ENCODE data around the gene LRRK2. TPM values are rescaled to one million over a fixed set of nuclear protein-coding genes. Genes with fewer than 3 reads are reported as not detected.

LRRK2 gene
- total and polyA plus RNA-seq, 2 of the 13 experiments (the other 11 are each of a cell fraction or from before 2014, with no cell fraction given), result not detected

DNA sequence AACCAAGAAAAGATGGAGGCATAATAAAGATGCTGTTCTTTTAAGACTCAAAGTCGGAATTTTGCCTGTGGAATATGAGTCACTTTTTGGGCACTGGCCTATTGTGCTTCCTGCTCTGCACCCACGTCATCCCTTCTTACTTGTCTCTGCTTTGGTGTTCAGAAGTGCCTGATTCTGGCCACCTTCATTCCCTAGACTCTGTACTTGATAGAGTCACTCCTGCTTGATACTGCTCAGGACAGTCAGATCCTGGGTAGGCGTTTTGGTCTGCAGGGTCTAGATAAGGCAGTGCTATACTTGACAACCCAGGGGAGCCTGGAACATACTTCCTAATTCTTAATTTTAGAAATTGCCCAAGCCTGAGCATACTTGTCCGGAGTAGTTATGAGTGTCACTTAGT is 1.9 kb downstream of the LRRK2 start:
- no peak overlapping the region for H3K27ac ChIP-seq (ENCODE audit: extremely low read length, insufficient read depth, low read length)
- BruUV-seq (replicated peaks), result no TSS peak
- H3K9me3 ChIP-seq (ENCODE audit: low read length), result no peaks in the 10 kb centered on the region

More for the DNA sequence above, 1.9 kb downstream of the LRRK2 start:
- TF ChIP-seq, protein P1, sequence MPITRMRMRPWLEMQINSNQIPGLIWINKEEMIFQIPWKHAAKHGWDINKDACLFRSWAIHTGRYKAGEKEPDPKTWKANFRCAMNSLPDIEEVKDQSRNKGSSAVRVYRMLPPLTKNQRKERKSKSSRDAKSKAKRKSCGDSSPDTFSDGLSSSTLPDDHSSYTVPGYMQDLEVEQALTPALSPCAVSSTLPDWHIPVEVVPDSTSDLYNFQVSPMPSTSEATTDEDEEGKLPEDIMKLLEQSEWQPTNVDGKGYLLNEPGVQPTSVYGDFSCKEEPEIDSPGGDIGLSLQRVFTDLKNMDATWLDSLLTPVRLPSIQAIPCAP (CRISPR knock-in tag; IDR thresholded peaks at IDR 0.05; ENCODE audit: low read depth), result no peak
- TF ChIP-seq TCF7L2 (IDR thresholded peaks at IDR 0.05; ENCODE audit: low read depth, low read length), result no peak
- TF ChIP-seq, protein P2, sequence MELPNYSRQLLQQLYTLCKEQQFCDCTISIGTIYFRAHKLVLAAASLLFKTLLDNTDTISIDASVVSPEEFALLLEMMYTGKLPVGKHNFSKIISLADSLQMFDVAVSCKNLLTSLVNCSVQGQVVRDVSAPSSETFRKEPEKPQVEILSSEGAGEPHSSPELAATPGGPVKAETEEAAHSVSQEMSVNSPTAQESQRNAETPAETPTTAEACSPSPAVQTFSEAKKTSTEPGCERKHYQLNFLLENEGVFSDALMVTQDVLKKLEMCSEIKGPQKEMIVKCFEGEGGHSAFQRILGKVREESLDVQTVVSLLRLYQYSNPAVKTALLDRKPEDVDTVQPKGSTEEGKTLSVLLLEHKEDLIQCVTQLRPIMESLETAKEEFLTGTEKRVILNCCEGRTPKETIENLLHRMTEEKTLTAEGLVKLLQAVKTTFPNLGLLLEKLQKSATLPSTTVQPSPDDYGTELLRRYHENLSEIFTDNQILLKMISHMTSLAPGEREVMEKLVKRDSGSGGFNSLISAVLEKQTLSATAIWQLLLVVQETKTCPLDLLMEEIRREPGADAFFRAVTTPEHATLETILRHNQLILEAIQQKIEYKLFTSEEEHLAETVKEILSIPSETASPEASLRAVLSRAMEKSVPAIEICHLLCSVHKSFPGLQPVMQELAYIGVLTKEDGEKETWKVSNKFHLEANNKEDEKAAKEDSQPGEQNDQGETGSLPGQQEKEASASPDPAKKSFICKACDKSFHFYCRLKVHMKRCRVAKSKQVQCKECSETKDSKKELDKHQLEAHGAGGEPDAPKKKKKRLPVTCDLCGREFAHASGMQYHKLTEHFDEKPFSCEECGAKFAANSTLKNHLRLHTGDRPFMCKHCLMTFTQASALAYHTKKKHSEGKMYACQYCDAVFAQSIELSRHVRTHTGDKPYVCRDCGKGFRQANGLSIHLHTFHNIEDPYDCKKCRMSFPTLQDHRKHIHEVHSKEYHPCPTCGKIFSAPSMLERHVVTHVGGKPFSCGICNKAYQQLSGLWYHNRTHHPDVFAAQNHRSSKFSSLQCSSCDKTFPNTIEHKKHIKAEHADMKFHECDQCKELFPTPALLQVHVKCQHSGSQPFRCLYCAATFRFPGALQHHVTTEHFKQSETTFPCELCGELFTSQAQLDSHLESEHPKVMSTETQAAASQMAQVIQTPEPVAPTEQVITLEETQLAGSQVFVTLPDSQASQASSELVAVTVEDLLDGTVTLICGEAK (IDR thresholded peaks at IDR 0.05), result no peak
- TF ChIP-seq, protein P2 (CRISPR knock-in tag; IDR thresholded peaks at IDR 0.05), result no peak
- no peak for TF ChIP-seq KLF9 (CRISPR knock-in tag; IDR thresholded peaks at IDR 0.05; ENCODE audit: low read depth)
- no peak for TF ChIP-seq REXO4 (CRISPR knock-in tag; IDR thresholded peaks at IDR 0.05; ENCODE audit: borderline replicate concordance)
- TF ChIP-seq, protein P3, sequence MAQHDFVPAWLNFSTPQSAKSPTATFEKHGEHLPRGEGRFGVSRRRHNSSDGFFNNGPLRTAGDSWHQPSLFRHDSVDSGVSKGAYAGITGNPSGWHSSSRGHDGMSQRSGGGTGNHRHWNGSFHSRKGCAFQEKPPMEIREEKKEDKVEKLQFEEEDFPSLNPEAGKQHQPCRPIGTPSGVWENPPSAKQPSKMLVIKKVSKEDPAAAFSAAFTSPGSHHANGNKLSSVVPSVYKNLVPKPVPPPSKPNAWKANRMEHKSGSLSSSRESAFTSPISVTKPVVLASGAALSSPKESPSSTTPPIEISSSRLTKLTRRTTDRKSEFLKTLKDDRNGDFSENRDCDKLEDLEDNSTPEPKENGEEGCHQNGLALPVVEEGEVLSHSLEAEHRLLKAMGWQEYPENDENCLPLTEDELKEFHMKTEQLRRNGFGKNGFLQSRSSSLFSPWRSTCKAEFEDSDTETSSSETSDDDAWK (CRISPR knock-in tag; IDR thresholded peaks at IDR 0.05), result no peak
- no peak for TF ChIP-seq RBFOX2 (IDR thresholded peaks at IDR 0.05; ENCODE audit: low read depth, low read length)
- TF ChIP-seq, protein P4, sequence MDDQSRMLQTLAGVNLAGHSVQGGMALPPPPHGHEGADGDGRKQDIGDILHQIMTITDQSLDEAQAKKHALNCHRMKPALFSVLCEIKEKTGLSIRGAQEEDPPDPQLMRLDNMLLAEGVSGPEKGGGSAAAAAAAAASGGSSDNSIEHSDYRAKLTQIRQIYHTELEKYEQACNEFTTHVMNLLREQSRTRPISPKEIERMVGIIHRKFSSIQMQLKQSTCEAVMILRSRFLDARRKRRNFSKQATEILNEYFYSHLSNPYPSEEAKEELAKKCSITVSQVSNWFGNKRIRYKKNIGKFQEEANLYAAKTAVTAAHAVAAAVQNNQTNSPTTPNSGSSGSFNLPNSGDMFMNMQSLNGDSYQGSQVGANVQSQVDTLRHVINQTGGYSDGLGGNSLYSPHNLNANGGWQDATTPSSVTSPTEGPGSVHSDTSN (CRISPR knock-in tag; IDR thresholded peaks at IDR 0.05; ENCODE audit: borderline replicate concordance), result no peak
- TF ChIP-seq ZNF564 (CRISPR knock-in tag; IDR thresholded peaks at IDR 0.05), result no peak
- TF ChIP-seq PLRG1 (conservative IDR thresholded peaks at IDR 0.05), result no peak
- TF ChIP-seq STAG1 (CRISPR knock-in tag; IDR thresholded peaks at IDR 0.05), result no peak
- no peak for TF ChIP-seq RCOR2 (CRISPR knock-in tag; IDR thresholded peaks at IDR 0.05)
- H3K27me3 ChIP-seq (ENCODE audit: control insufficient read depth in 1 of 2, insufficient read depth in 2 of 2, low read length in 2 of 2), result peaks cover 0 to 28% of the 10 kb centered on the region in 2 experiments; a peak in 3 of 5 replicates
- H4K20me1 ChIP-seq (ENCODE audit: insufficient read depth, low read length), result no peaks in the 10 kb centered on the region
- ChIA-PET POLR2A (no interaction called here), CTCF (ENCODE audit: low intra/inter-chr PET ratio, low total read pairs) (no interaction called here)
- no peak overlapping the region for H3K9ac ChIP-seq (ENCODE audit: insufficient read depth, low read depth, low read length)
- H3K4me3 ChIP-seq (replicated peaks in 1 of 3; ENCODE audit: insufficient read depth in 1 of 3, low read depth in 2 of 3, low read length in 3 of 3), result no peak overlapping the region
- no peak overlapping the region for H3K4me2 ChIP-seq (ENCODE audit: low read depth, low read length)
- H3K36me3 ChIP-seq (replicated peaks in 1 of 2; ENCODE audit: control insufficient read depth in 1 of 2, insufficient read depth in 2 of 2, low read length in 2 of 2), result no peaks in the 10 kb centered on the region
- 13% methylated on average over 4 of the region's 4 CpGs for WGBS (ENCODE audit: low lambda C conversion rate)
- peaks cover 5% of the 10 kb centered on the region; the same call in 1 of the 2 replicates for H3K4me1 ChIP-seq (ENCODE audit: insufficient read depth, low read length)
- ATAC-seq (no peak), DNase-seq (ENCODE audit: low spot score) (no peak), FAIRE-seq (no peak)
- in situ Hi-C loops (cut with HindIII; ENCODE audit: extremely low pct_ligation_motif_present, low pct_unique_long_range_greater_than_20kb) (no loop called here), intact Hi-C loops (cut with micrococcal nuclease; ENCODE audit: unreplicated experiment) (no loop called here)
- H3K79me2 ChIP-seq (ENCODE audit: insufficient read depth, low read length), result no peaks in the 10 kb centered on the region
- no peak overlapping the region for H2AFZ ChIP-seq (ENCODE audit: low read length)
